HepG2 (cell line): ENCODE data around the gene UNC13D. TPM values are rescaled to one million over a fixed set of nuclear protein-coding genes. Genes with fewer than 3 reads are reported as not detected.
A peak's percentile ranks its signal among the peaks of the same experiment; 100 is the strongest.

ENCODE experiments used
- CC2D1A ChIP-seq: sonication (generic); formaldehyde crosslinking; IDR thresholded peaks from 2 replicates; pipeline ENCODE4 v1.8.1; 2023; ENCODE audit warnings: mild to moderate bottlenecking, missing genetic modification reagents
- E2F5 ChIP-seq: sonication (generic); formaldehyde crosslinking; conservative IDR thresholded peaks from 2 replicates; pipeline ENCODE4 v1.4.0; 2020; ENCODE audit warnings: missing genetic modification reagents
- HHEX ChIP-seq: IDR thresholded peaks from 2 replicates; pipeline ENCODE4 v1.6.1; 2016; ENCODE audit warnings: control low read depth
- KLF12 ChIP-seq: sonication (generic); formaldehyde crosslinking; IDR thresholded peaks from 2 replicates; pipeline ENCODE4 v1.4.0; 2020; ENCODE audit warnings: missing genetic modification reagents, borderline replicate concordance
- MEF2D ChIP-seq: sonication (generic); formaldehyde crosslinking; IDR thresholded peaks from 2 replicates; pipeline ENCODE4 v1.5.1; 2020; ENCODE audit warnings: mild to moderate bottlenecking, missing genetic modification reagents
- NFE2L2 ChIP-seq: fragments of 150-350 bp; IDR thresholded peaks from 2 replicates; pipeline ENCODE4 v1.6.1; 2014; ENCODE audit warnings: low read length
- NFKB2 ChIP-seq: sonication (generic); formaldehyde crosslinking; IDR thresholded peaks from 2 replicates; pipeline ENCODE4 v1.4.0; 2020; ENCODE audit warnings: missing genetic modification reagents, borderline replicate concordance
- RARG ChIP-seq: sonication (generic); formaldehyde crosslinking; IDR thresholded peaks from 2 replicates; pipeline ENCODE4 v1.4.0; 2020; ENCODE audit warnings: low read depth, mild to moderate bottlenecking, missing genetic modification reagents
- SRSF9 ChIP-seq: fragments of 200-400 bp; formaldehyde crosslinking; IDR thresholded peaks from 2 replicates; pipeline ENCODE4 v1.6.1; 2018; ENCODE audit warnings: borderline replicate concordance, mild to moderate bottlenecking, low read depth, low read length; ENCODE audit not compliant: insufficient read depth, poor library complexity, severe bottlenecking
- STAT6 ChIP-seq: sonication (generic); formaldehyde crosslinking; IDR thresholded peaks from 2 replicates; pipeline ENCODE4 v1.4.0; 2020; ENCODE audit warnings: missing genetic modification reagents, mild to moderate bottlenecking, borderline replicate concordance
- TCF7L2 ChIP-seq: IDR thresholded peaks from 2 replicates; pipeline ENCODE4 v1.6.1; 2011; ENCODE audit warnings: mild to moderate bottlenecking, low read depth, low read length, moderate library complexity
- THAP11 ChIP-seq: IDR thresholded peaks from 2 replicates; pipeline ENCODE4 v1.6.1; 2016; ENCODE audit warnings: missing biosample characterization, missing genetic modification reagents
- THAP7 ChIP-seq: sonication (generic); formaldehyde crosslinking; IDR thresholded peaks from 2 replicates; pipeline ENCODE4 v1.8.1; 2023; ENCODE audit warnings: mild to moderate bottlenecking, missing genetic modification reagents
- UBTF ChIP-seq: sonication (generic); formaldehyde crosslinking; IDR thresholded peaks from 2 replicates; pipeline ENCODE4 v1.4.0; 2020; ENCODE audit warnings: mild to moderate bottlenecking, missing genetic modification reagents
- ZNF20 ChIP-seq: sonication (generic); formaldehyde crosslinking; IDR thresholded peaks from 2 replicates; pipeline ENCODE4 v1.4.0; 2020; ENCODE audit warnings: mild to moderate bottlenecking, moderate library complexity, missing genetic modification reagents
- ZNF230 ChIP-seq: sonication (generic); formaldehyde crosslinking; IDR thresholded peaks from 2 replicates; pipeline ENCODE4 v1.4.0; 2020; ENCODE audit warnings: mild to moderate bottlenecking, missing genetic modification reagents
- ZNF24 ChIP-seq: fragments of 450-650 bp; IDR thresholded peaks from 2 replicates; pipeline ENCODE4 v1.6.1; 2017; ENCODE audit warnings: antibody characterized with exemption, mild to moderate bottlenecking
- ZNF275 ChIP-seq: sonication (generic); formaldehyde crosslinking; IDR thresholded peaks from 2 replicates; pipeline ENCODE4 v1.8.0; 2022; ENCODE audit warnings: missing genetic modification reagents, mild to moderate bottlenecking, inconsistent platforms, borderline replicate concordance
- ZNF460 ChIP-seq: sonication (generic); formaldehyde crosslinking; IDR thresholded peaks from 2 replicates; pipeline ENCODE4 v1.5.1; 2020; ENCODE audit warnings: missing genetic modification reagents, mild to moderate bottlenecking, borderline replicate concordance
- ZNF557 ChIP-seq: sonication (generic); formaldehyde crosslinking; IDR thresholded peaks from 2 replicates; pipeline ENCODE4 v1.4.0; 2020; ENCODE audit warnings: missing genetic modification reagents
- ZNF674 ChIP-seq: sonication (generic); formaldehyde crosslinking; IDR thresholded peaks from 2 replicates; pipeline ENCODE4 v1.5.0; 2020; ENCODE audit warnings: low read depth, mild to moderate bottlenecking, missing genetic modification reagents
- ZSCAN29 ChIP-seq: sonication (generic); formaldehyde crosslinking; conservative IDR thresholded peaks from 2 replicates; pipeline ENCODE4 v1.4.0; 2020; ENCODE audit warnings: mild to moderate bottlenecking, missing genetic modification reagents
- polyA plus RNA-seq, 8 experiments: library from polyadenylated mRNA; depleted of rRNA in 3 of 8; stranded (reverse) in 7 of 8; unstranded in 1 of 8; fragments of >200 nt; fragmentation: Illumina TruSeq in 4 of 8; extraction: Trizol in 4 of 8; gene quantifications; 2 replicates each; pipeline versions ENCODE4 v1.2.1 to v1.2.3, GENCODE V29; 2011 to 2016; ENCODE audit warnings: low read depth in 4 of 8, missing spikeins in 1 of 8, mixed read lengths in 1 of 8; ENCODE audit not compliant: insufficient read depth in 1 of 8
- total RNA-seq, 5 experiments: library from RNA; depleted of rRNA; stranded (reverse); fragments of >200 nt; fragmentation: Illumina TruSeq; extraction: Trizol; gene quantifications; 2 replicates each; pipeline ENCODE4 v1.2.3, GENCODE V29; 2016; ENCODE audit warnings: low read depth in 1 of 5

The UNC13D gene
- total and polyA plus RNA-seq, 2 of the 13 experiments (the other 11 are each of a cell fraction or from before 2014, with no cell fraction given), result 29.7 to 42.7 TPM

GRCh38 chr17:75783803-75784472 lies 60.3 kb downstream of the UNC13D start (continued):
- TF ChIP-seq STAT6 (CRISPR knock-in tag) (no peak), NFKB2 (CRISPR knock-in tag) (0 out of 2 replicates have a peak, but pooled peaks have one; percentile 70), KLF12 (CRISPR knock-in tag) (peak; percentile 49), RARG (no peak; the same call in 1 of the 2 replicates), UBTF (no peak), ZNF24 (no peak), NFE2L2 (no peak), TCF7L2 (no peak), THAP11 (CRISPR knock-in tag) (no peak), SRSF9 (no peak), THAP7 (CRISPR knock-in tag) (no peak), HHEX (CRISPR knock-in tag) (no peak), ZNF557 (CRISPR knock-in tag) (0 out of 2 replicates have a peak, but pooled peaks have one; percentile 19), ZNF460 (CRISPR knock-in tag) (no peak), MEF2D (CRISPR knock-in tag) (no peak), ZNF275 (CRISPR knock-in tag) (peak; percentile 76; the same call in 1 of the 2 replicates), ZSCAN29 (0 out of 2 replicates have a peak, but pooled peaks have one; percentile 28), ZNF674 (CRISPR knock-in tag) (0 out of 2 replicates have a peak, but pooled peaks have one; percentile 21), ZNF230 (CRISPR knock-in tag) (0 out of 2 replicates have a peak, but pooled peaks have one; percentile 53), E2F5 (CRISPR knock-in tag) (0 out of 2 replicates have a peak, but pooled peaks have one; percentile 22), ZNF20 (CRISPR knock-in tag) (0 out of 2 replicates have a peak, but pooled peaks have one; percentile 61), CC2D1A (CRISPR knock-in tag) (no peak)
